GM21367 (cell line): Measurements from ENCODE around the gene DGKI.

ENCODE experiments used
- ATAC-seq: cut with Tn5 transposase; IDR thresholded peaks from one replicate; pipeline ENCODE4 v1.9.1; 2021; ENCODE audit not compliant: unreplicated experiment

Gene DGKI

DNA sequence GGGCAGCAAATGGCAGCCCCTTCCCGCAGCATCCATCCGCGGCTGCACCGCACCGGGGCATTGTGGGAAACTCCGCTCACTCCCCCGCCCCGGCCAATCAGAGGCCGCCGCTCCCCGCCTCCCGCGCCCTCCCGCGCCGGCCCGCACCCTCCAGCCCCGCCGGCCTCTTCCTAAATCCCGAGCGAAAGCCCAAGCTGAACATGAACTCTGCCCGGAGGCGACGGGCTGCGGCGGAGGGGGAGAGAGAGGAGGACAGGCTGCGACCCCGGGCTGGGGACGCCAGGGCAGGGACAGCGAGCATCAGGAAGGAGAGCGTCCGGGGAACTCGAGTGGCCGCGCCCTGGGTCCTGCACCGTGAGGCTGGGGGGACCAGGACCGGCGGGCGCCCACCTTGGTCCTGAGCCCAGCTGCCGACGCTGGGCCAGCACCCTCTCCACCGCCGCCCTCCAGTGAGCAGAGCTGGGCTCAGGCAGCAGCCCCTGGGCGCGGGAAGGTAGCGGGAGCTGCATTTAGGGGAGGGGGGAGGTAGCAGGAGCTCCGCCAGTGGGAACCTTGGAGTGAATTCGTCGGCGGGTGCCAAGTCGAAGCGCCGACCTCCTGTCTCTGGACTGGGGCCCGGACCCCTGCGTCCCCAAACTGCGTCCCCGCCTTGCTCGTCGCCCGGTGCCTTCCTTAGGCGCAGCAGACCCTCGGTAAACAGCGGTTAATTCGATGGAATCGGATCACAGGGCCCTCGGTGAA is at the start of gene DGKI:
TSS of gene DGKI (minus strand) at position 148 of the 741 bp plus-strand sequence.
- ATAC-seq, result peak; percentile 36

DNA sequence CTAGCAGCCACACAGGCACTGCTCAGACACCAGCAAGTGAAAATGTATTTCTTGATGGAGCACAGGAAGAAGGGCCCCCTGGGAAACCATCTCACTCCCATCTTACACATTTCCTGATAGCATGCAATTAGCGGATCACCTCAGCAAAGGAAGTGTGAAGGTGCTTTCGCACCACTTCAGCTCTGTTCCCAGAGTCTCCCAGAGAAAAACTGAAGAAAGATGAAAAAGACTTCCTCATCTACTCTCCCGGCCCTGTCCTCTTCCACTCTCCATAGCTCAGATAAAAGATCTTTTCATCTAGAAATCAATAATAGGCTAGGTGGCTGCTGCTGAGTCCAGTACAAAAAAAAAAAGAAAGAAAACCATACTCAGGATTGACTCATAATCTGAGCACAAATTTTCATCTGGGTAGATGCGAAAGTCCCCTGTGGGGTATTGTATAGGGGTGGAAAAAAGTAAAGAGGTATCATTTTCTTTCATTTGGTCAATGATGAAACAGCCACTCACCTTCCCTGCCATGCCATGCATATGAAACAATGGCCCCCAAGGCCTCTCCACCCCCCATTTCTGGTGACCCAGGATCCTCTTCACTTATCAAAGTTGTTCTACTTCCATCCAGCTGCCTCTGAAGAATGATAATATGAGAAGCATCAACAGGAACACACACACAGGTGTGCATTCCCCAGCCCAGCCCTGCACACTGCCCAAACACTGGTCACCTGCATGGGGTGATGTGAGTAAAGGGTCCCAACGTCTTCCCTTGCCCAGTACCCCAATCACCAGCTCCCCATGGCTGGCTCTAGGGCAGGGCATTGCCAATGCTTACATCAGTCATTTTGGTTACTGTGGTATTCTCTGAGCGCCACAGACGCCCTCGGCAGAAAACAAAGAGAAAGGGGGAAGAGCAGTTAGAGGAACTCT is 48.8 kb upstream of the DGKI start:
- ATAC-seq, result peak; percentile 71

DNA sequence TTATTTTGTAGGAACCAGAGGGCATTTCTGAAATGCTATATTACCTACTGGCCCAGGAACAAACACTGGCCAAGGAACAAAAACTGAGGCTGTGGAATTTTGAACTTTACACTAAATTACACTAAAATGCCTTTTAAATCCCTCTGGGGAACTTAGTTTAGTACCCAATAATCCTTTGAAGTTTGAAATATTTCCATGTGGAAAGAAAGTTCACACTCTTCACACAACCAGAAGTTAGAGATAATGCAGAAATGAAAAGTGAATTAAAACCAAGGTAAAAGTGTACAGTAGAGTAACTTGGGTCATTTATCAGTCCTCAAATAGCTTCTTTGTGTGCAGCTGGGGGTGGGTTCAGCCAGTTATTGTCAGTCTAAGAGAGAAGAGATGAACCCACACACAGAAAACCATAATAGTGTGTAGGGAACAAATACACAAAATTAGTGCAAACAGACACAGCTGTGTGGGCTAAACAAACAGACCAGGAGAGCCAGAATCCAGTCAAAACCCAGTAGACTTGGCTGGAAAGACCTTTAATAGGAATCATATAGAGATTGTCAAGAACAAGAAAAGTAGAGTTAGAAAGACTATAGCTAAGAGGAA is 46.5 kb upstream of the DGKI start:
- no peak for ATAC-seq

DNA sequence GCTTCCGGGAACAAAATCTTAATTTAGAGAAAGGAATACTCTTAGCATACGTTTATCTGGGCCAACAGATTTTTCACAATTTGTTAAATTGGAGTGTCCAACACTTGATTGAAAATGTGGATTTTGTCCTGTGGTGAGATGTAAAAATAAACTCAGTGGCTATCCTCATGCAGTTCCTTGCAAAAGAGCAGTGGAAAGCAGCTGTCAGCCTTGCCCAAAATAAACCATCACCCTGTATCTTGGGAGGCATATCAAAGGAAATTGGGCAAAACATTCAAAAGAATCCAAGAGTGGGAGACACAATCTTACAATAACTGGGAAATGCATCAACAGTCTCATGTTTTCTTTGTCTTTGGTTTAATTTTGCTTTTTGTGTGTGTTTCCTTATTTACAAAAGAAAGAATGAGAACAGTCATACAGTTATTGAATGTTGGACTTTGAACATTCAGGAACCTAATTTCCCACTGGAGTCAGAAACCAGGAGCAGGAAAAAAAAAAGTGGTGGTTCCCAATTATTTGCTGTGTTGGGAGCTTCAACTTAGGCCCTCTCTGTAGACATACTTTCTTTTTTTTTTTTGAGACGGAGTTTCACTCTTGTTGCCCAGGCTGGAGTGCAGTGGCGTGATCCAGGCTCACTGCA is 44.4 kb upstream of the DGKI start:
- no peak for ATAC-seq

DNA sequence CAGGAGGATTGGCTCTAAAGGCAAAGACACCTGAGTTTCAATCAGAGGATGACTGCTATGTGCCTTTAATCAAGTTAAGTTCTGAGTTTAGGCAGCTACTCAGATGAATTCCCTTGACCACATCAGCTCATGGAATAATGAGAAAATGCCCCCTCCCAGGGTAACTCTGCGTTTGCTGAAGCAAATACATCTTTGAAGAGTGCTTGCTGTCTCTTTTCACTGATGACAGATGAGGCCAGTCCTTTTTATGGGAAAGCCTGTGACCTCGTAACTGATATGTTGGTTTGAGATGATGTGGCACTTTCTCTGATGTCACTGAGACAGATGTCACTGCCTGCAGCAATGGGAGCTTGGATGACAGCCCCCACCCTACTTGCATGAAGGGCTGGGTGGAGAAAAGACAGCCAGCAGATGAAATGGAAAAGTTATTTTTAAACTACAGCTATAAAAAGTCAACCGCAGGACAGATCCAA is 43.7 kb upstream of the DGKI start:
- no peak for ATAC-seq

DNA sequence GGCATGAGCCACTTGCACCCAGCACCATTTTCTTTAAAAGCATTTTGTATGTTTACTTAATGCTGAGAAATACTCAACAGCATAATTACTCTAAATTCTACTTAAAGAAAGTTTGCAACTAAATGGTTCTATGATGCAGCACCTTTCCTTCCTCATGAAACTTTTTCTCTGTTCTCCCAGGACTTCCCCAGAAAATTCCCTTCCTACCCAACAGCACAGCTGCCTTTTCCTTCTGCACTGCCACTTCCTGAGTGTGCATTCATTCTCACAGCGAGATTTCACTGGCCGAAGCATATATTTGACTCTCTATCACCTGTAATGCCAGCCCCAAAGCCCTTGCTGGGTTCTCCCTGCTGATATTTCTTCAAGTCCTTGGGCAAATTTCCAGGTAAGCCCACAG is 41.5 kb upstream of the DGKI start:
- no peak for ATAC-seq

DNA sequence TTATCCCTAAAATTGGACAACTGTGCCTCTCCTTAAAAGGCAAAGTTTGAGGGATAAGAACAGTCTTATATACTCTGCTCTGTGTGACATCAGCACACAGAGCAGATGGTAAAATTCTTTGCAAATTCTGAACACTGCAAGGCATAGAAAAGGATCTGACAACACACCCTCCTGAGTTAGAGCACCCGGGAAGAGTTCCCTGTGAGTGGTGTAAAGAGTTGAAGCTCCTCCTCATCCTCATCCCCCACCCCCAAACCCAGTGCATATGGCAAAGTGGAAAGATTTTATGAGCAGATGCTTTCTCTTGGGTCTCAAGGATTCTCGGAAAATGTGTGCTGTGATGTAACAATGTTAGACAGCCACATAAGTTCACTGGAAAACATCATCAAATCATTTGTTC is 40.0 kb upstream of the DGKI start:
- no peak for ATAC-seq

DNA sequence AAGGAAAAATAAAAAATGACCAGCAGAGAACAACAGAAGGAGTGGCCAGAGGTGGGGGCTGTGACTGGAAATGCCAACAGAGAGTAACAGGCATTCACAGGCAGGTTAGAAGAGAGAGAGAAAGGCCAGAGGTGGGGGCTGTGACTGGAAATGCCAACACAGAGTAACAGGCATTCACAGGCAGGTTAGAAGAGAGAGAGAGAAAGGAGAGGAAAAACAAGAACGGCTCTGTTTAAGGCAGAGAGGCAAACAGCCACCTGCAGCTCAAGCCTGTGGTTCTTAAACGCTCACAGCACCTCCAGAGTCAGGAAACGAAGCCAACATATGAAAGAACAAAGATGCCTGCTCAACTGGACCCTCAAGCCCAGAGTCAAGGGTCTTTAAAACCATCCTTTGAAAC is 39.5 kb upstream of the DGKI start:
- no peak for ATAC-seq

DNA sequence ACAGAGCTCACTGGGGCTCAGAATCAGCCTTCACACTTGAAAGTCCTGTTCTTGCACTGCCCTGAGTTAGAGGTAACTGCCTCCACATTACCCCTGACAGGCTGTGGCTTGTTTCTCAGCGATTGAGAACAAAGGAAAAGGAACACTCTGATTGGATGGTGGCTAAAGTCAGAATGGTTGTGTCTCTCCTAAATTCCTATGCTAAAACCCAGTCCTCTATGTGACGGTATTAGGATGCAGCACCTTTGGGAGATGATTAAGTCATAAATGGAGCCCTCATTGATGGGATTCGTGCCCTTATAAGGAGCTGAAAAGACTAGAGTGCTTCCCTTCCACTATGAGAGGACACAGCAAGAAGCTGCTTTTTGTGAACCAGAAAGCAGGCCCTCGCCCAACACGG is 38.9 kb upstream of the DGKI start:
- no peak for ATAC-seq

DNA sequence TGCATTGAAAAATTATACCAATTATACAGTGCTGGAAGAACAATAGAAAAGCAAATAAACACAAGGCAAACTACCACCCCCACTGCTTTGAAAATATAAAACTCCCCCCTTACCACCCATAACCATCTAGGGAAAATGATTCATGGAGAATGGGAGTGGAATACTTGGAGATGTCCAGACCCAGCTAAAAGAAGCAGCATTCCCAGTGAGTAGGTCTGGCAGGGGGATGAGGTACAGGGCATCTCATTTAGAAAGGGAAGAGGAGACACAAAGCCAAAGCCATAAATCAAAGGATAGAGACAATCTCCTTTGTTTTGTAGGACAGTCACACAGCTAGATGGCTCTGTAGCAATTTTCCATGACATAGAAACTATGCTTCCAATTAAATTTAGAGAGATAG is 36.0 kb upstream of the DGKI start:
- ATAC-seq, result no peak

DNA sequence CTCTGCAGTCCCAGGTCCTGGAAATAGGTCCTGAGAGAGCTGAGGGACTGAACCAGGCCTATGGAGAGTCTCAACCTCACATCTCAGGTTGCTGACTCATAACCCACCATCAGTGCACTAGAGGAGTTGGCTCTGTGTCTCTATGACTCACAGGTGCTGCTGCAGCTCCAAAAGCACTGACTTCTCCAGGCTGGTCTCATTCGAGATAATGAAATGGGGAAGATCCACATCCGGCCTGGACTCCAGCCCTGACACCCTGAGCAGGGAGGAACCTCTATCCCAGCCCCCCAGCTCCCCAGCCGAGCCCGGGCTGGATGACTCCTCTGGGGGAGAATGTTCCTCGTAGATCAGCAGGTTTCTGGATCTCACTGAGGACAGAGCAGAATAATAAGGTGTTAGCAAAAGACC is 35.5 kb upstream of the DGKI start:
- ATAC-seq, result peak; percentile 82

DNA sequence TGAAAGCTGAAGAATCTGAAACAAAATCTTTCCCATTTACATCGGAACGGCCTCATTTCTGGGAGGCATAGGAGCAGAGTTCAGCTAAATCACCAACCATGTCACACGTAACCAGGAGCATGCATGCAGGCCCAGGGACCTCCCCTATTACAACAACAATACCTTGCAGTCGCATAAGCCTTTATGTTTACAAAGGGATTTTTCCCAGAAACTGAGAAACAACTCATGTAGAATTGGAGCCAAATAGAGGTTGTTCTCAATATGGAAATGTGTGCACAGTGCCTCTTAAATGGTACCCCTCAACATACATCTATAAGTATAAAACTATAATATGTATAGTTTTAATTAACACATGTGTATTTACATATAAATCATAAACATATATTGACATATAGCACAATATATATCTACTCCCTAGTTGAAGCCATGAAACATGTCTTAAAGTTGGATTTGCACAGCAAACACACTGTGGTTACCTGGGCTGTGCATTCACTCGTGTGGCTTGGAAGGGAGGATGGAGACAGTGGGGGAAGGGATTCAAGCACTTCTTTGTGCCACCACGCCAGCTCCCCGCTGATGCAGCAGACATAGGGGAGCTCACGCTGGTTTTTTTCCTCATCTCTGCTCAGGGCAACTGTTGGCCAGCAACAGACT is 35.0 kb upstream of the DGKI start:
- no peak for ATAC-seq

DNA sequence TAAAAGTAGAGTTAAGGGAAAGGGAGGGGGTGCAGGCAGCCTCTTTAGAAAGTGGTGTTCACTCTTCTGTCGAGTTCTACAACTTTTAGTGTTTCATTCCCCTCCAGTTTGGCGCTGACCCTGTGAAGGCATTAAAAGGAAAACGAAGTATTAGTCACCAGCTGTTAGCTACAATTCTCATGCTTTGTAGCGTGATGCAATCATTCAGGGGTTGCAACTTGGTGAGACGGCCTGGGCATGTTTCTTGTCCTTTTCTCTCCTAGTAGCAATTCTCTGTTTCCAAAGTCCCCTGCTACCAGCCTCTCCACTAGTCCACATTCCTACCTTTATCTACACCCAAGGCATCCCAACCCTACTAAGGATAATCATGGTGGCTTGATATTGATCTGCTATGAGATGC is 33.7 kb upstream of the DGKI start:
- ATAC-seq, result no peak

DNA sequence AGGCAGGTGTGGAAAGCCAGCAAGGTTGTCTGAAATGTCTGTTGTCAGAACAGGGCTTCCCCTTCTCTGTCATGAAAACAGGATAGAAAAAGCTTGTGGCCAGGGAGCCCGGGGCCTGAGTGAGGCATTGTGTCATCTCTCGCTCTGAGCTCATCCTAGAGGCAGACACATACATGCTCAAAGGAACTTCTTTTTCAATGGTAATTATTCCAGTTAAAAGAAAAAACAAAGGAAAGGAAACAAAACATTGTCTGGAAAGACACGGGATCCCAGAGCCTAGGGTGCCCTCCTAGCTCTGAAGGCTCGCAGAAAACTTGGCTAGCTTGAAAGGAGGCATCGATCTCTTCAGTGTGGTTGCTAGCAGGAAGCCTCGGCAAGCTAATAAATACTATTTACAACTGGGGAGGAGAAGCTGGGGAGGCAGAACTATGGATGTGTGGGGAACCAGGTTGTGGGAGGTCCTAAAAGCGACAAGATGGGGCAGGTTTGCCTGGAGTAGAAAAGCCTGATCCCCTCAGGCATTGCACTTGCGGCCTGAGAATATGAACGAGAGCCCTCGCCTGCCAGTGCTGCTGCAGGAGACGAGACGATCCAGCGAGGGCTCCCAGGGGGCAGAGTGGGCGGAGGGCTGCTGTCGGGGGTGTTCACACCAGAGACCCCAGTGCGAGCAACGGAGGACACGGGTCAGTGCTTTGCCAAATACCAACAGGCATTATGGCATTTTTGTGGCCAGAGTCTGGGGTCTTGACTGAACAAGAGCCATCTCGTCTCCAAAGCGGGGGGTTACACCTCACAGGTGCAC is 32.8 kb upstream of the DGKI start:
- ATAC-seq, result no peak

DNA sequence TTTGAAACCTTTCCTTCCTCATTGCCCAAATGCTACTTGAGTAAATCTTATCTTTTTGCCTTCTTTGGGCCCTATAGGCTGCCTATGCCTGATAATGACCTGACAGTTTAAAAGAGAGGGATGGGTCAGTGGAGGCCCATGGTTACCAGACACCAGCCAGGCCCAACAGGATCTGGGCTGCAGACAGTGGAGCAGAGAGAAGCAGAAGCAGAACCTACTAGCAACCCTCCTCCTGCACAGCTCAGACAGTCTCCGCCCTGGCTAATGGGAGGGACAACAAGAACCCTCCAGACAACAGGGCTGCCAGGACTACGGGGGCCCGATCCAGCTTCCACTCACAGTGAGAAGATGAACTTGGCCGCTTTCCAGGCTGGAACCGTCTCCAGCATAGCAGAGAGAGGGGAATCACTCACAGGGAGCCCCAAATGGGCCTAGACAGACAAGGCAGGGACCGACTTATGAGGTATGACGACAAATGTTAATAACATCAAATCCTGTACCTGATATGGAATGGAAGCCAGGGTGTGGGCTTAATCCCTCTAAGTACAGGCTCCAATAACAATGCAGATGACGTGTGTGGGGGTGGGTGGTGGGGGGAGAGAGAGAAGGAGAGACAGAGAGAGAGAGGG is 31.7 kb upstream of the DGKI start:
- ATAC-seq, result no peak

DNA sequence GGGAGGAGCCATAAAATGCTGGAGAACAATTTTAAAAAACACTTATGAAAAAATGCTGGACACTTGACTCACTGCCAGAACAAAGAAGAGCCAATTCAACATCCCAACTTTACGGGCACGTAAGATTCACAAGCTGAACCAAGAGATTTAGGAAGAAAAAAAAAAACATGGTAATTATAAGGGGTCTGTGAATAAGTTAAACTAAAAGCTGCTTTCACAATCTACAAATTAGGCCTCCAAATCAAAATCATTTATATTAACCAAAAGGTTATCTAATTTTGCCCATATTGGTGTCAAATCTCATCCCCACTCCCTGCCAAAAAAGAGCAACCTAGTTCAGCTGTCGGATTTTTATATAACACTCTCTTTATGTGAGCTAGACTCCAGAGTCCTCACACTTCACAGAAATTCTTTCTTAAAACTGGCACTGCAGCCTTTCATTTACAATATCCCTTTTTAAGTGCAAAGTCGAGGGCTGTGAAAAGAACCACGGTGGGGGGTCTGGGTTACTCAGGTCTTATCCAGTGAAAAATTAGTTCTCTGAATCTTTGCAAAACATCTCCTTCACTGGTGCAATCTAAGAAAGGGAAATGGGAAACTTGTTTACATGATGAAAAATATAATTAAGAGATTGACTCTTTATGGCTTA is 30.4 kb upstream of the DGKI start:
- no peak for ATAC-seq

DNA sequence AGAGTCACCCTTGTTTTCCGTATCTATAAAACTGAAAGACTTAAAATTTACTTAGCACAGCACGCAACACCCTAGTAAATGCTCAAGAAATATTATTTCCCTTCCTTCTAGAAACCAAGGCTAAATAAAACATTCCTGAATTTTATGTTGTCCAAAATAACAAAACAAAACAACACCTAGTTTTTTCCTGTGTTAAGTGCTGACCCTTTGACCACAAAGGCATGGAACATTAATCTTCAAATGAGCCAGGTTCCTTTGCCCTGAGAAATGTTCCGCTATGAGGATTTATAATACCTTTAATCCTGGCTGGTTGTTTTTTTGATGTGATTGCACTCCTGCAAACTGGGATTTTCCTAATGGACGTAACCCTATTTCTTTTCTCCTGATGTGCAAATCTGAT is 29.0 kb upstream of the DGKI start:
- no peak for ATAC-seq

DNA sequence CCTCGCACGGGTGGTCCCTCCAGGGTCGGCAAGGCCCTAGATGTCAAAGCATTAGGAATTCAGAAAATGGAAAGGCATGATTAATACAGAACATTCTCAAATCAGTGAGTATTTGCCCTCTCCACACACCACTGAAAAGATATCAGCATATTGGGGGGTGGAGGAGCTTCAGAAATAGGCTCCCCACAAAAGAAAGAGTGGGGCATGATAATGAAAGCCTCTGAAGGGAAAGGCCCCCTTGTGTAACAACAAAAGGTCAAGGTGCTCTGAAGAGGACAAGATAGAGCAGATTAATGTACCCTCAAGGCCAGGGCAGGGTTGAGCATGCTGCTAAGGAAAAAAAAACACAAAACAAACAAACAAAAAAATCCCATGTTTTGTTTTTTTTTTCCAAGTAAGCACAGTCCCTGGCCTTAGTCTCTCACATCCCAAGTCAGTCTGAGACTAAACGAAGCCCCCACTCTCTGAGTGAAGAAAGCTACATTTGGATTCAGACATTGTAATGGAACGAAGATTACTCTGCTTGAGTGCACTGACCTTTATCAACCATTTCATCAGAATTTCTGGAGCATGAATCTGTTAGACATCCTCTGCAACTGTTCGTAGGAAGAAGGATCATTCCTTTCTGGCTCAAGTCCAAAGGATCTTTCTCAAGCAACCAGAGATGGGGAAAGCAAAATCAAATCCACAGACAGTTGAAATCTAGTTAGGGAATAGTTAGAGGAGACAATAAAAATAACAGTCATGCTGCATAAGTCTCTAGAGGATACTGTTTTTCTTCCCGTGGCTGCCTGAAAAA is 27.4 kb upstream of the DGKI start:
- ATAC-seq, result no peak
